Kidney epithelial cell (primary cell): ENCODE results near the gene CDH8. TPM values are rescaled to one million over a fixed set of nuclear protein-coding genes. Genes with fewer than 3 reads are reported as not detected.
"Not testable (repeated sequence)": the region's sequence is repeated elsewhere in the genome, so short reads cannot be mapped to it uniquely, and the experiment has no call there.

Source experiments
- DNase-seq: peaks from one replicate; pipeline ENCODE4 v3.0.0-alpha.2; 2010; ENCODE audit warnings: low read depth
- H3K27me3 ChIP-seq: 2 replicates; pipeline ENCODE4 v1.6.0; 2011; ENCODE audit warnings: low read length; ENCODE audit not compliant: control insufficient read depth, insufficient read depth
- H3K36me3 ChIP-seq: 2 replicates; pipeline ENCODE4 v1.5.1; 2011; ENCODE audit warnings: low read length; ENCODE audit not compliant: control insufficient read depth, insufficient read depth
- H3K4me3 ChIP-seq: 2 replicates; pipeline ENCODE4 v1.5.1; 2011; ENCODE audit warnings: low read depth, mild to moderate bottlenecking, control low read depth, low read length
- total RNA-seq: library from RNA; depleted of rRNA; stranded (reverse); fragments of >200 nt; gene quantifications from 2 replicates; pipeline ENCODE4 v1.2.3, GENCODE V29; 2015
- TF ChIP-seq, protein P1 (sequence below): IDR thresholded peaks from 2 replicates; pipeline ENCODE4 v1.5.1; 2011; ENCODE audit warnings: mild to moderate bottlenecking, moderate library complexity, low read length, control low read depth, inconsistent platforms; ENCODE audit not compliant: insufficient read depth, poor library complexity, severe bottlenecking

Gene CDH8
- total RNA-seq, 1 donor from 2014 or later, result 0.92 TPM

DNA sequence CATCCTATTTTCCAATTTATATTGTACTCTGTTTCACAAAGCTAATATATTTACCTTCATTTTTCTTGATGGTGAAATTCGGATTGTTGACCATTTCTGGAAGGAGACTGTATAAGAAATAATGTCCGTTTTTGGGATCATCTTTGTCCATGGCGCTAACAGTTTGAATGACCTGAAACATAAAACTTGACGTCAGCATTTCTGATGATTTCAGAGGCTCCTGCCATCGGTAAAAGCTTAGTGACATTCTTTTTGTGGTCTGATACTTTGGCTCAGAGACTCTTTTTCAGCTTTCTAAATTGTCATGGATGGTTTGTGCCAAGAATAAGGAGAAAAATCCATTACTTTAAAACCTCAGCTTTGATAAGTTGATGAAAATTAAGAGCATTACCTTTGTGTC, 322.5 kb downstream of the CDH8 start:
- Histone ChIP-seq H3K36me3 (no peaks in the 10 kb centered on the region), H3K4me3 (no peak overlapping the region), H3K27me3 (no peaks in the 10 kb centered on the region)
- DNase-seq, result no peak
- TF ChIP-seq, protein P1, sequence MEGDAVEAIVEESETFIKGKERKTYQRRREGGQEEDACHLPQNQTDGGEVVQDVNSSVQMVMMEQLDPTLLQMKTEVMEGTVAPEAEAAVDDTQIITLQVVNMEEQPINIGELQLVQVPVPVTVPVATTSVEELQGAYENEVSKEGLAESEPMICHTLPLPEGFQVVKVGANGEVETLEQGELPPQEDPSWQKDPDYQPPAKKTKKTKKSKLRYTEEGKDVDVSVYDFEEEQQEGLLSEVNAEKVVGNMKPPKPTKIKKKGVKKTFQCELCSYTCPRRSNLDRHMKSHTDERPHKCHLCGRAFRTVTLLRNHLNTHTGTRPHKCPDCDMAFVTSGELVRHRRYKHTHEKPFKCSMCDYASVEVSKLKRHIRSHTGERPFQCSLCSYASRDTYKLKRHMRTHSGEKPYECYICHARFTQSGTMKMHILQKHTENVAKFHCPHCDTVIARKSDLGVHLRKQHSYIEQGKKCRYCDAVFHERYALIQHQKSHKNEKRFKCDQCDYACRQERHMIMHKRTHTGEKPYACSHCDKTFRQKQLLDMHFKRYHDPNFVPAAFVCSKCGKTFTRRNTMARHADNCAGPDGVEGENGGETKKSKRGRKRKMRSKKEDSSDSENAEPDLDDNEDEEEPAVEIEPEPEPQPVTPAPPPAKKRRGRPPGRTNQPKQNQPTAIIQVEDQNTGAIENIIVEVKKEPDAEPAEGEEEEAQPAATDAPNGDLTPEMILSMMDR, result no peak

DNA sequence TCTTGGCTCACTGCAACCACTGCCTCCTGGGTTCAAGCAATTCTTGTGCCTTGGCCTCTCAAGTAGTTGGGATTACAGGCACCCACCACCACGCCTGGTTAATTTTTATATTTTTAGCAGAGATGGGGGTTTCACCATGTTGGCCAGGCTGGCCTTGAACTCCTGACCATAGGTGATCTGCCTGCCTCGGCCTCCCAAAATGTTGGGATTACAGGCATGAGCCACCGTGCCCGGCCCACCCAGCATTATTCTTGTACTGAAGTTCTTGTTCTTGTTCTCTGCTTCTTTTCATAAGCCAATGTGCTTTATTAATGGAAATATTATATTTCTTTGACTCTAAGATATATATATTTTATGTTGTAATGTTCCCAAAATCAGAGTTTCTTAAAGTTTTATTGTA, 336.6 kb downstream of the CDH8 start:
- H3K36me3 ChIP-seq, H3K4me3 ChIP-seq, DNase-seq, H3K27me3 ChIP-seq: not testable (repeated sequence)

DNA sequence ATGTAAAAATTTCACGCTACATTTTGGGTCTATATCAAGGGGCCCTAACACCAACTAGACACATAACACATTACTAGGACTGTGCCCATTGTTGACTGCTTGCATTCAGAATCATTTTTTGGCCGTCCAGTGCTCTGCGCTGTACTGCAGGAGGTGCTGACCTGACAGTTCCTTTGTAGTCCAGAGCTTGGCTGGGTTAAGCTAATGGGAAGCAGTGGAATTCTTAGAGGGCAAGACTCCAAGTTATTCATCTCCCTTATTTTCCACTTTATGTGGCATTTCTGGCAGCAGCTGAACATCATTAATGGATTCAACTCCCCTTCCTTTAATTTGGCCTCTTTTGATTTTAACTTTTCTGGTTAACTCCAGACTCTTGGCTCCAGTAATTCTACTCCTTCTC, 351.7 kb downstream of the CDH8 start:
- no peaks in the 10 kb centered on the region for H3K36me3 ChIP-seq
- TF ChIP-seq, protein P1, result no peak

DNA sequence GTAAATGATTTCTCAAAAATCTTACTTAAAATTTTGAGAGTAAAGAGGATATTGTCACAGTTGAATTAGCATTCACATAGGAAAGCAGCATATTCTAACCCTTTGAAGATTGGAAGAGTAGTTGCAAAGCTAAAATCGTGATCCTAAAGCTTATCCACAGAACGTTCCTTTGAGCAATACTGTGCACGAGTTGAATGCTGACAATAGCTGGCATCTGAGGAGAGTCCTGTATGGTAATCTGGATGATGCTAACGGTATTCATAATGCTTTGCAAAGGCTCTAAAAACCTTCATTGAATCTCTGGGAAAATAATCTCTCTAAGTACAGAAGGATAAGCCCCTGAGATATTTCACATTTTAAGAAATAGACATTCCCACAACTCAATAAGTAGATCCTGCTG, 354.6 kb downstream of the CDH8 start:
- H3K4me3 ChIP-seq, result no peak overlapping the region
- no peaks in the 10 kb centered on the region for H3K36me3 ChIP-seq
- no peaks in the 10 kb centered on the region for H3K27me3 ChIP-seq
- no peak for DNase-seq
- TF ChIP-seq, protein P1, result no peak

More for the DNA sequence above, 351.7 kb downstream of the CDH8 start:
- no peak for DNase-seq
- H3K27me3 ChIP-seq, result no peaks in the 10 kb centered on the region
- H3K4me3 ChIP-seq, result no peak overlapping the region

DNA sequence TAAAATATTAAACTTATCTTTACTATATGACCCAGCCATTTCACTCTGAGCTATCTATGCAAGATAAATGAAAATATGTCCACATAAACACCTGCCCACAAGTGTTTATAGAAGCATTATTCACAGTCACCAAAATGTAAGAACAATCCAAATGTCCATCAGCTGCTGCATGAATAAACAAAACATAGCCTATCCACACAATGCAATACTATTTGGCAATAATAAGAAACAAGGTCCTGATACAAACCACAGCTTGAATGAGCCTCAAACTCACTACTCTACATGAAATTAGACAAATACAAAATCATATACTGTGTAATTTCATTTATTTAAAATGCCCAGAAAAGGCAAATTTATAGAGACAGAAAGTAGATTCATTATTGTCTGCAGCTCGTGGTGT, 355.1 kb downstream of the CDH8 start:
- TF ChIP-seq, protein P1, result no peak
- DNase-seq, result no peak
- Histone ChIP-seq H3K36me3 (no peaks in the 10 kb centered on the region), H3K4me3 (no peak overlapping the region), H3K27me3 (no peaks in the 10 kb centered on the region)

DNA sequence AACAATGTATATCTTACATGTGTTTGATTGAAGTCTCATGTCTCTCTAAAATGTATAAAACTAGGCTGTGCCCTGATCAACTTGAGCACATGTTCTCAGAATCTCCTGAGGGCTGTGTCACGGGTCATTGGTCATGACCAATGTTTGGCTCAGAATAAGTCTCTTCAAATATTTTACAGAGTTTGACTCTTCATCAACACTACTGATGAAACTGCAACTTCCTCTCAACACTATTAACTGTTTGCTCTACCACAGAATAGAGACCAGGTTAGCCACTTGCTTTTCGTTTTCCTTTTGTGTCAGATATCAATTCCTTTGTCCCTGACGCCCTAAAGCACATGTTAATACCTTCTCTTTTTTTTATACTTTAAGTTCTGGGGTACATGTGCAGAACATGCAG, 358.1 kb downstream of the CDH8 start:
- TF ChIP-seq, protein P1, result no peak
- Histone ChIP-seq H3K4me3 (no peak overlapping the region), H3K36me3 (no peaks in the 10 kb centered on the region), H3K27me3 (no peaks in the 10 kb centered on the region)
- no peak for DNase-seq
